HepG2 (cell line): ENCODE results near the gene C11orf54.

Experiments
- CTCF ChIP-seq: sonication (generic); formaldehyde crosslinking; IDR thresholded peaks from 2 replicates; pipeline ENCODE4 v1.5.0; 2020; ENCODE audit warnings: mild to moderate bottlenecking, missing genetic modification reagents, moderate library complexity
- EZH2 ChIP-seq: conservative IDR thresholded peaks from 2 replicates; pipeline ENCODE4 v1.6.1; 2012; ENCODE audit warnings: mild to moderate bottlenecking, low read depth, low read length, moderate library complexity
- FOSL1 ChIP-seq: sonication (generic); formaldehyde crosslinking; IDR thresholded peaks from 2 replicates; pipeline ENCODE4 v1.9.0; 2021; ENCODE audit warnings: missing genetic modification reagents, borderline replicate concordance
- GTF2F1 ChIP-seq: fragments of 150-350 bp; IDR thresholded peaks from 2 replicates; pipeline ENCODE4 v1.6.1; 2014; ENCODE audit warnings: low read length
- NR3C1 ChIP-seq: sonication (generic); formaldehyde crosslinking; IDR thresholded peaks from 2 replicates; pipeline ENCODE4 v1.4.0; 2020; ENCODE audit warnings: missing genetic modification reagents
- POLR2A ChIP-seq, 2 experiments: IDR thresholded peaks; 2 replicates each; pipeline ENCODE4 v1.6.1; 2011; ENCODE audit warnings: low read depth in 2 of 2, low read length in 2 of 2, mild to moderate bottlenecking in 1 of 2, moderate library complexity in 1 of 2; ENCODE audit not compliant: insufficient read depth in 1 of 2
- SOX6 ChIP-seq, 2 experiments: fragments of 450-650 bp in 1 of 2; sonication (generic) in 1 of 2; formaldehyde crosslinking in 1 of 2; IDR thresholded peaks; 2 replicates each; pipeline versions ENCODE4 v1.4.0 to v1.6.1; 2017 to 2020; ENCODE audit warnings: antibody characterized with exemption in 1 of 2, mild to moderate bottlenecking in 1 of 2, missing genetic modification reagents in 1 of 2
- SP1 ChIP-seq, 2 experiments: fragments of 450-650 bp in 1 of 2; sonication (generic) in 1 of 2; formaldehyde crosslinking in 1 of 2; IDR thresholded peaks; 2 replicates each; pipeline versions ENCODE4 v1.4.0 to v1.6.1; 2016 to 2020; ENCODE audit warnings: missing genetic modification reagents in 1 of 2
- TEAD2 ChIP-seq: sonication (generic); formaldehyde crosslinking; IDR thresholded peaks from 2 replicates; pipeline ENCODE4 v1.9.0; 2021; ENCODE audit warnings: missing genetic modification reagents
- ZFY ChIP-seq: sonication (generic); formaldehyde crosslinking; IDR thresholded peaks from 2 replicates; pipeline ENCODE4 v1.4.0; 2020; ENCODE audit warnings: missing genetic modification reagents
- ZNF251 ChIP-seq: sonication (generic); formaldehyde crosslinking; IDR thresholded peaks from 2 replicates; pipeline ENCODE4 v1.9.0; 2021; ENCODE audit warnings: mild to moderate bottlenecking, missing genetic modification reagents
- ZNF558 ChIP-seq: sonication (generic); formaldehyde crosslinking; IDR thresholded peaks from 2 replicates; pipeline ENCODE4 v1.9.0; 2022; ENCODE audit warnings: mild to moderate bottlenecking, missing genetic modification reagents, borderline replicate concordance

GRCh38 chr11:93756748-93757147, 15.3 kb downstream of the C11orf54 start:
- TF ChIP-seq TEAD2 (CRISPR knock-in tag) (no peak), CTCF (CRISPR knock-in tag) (no peak), GTF2F1 (no peak), NR3C1 (CRISPR knock-in tag) (no peak), FOSL1 (no peak), SOX6 (IDR thresholded peaks at IDR 0.05) (no peak), SOX6 (CRISPR knock-in tag; IDR thresholded peaks at IDR 0.05) (no peak), POLR2A (IDR thresholded peaks at IDR 0.05; ENCODE audit: insufficient read depth in 1 of 2, low read depth in 2 of 2, low read length in 2 of 2) (no peak), ZNF558 (CRISPR knock-in tag) (no peak), EZH2 (no peak), ZFY (no peak), SP1 (IDR thresholded peaks at IDR 0.05) (no peak), SP1 (CRISPR knock-in tag; IDR thresholded peaks at IDR 0.05) (no peak), ZNF251 (CRISPR knock-in tag) (no peak)
